C4-2B (cell line): ENCODE results near the gene PRM3.

ENCODE experiments used
- H3K27ac ChIP-seq: fragments of 450-650 bp; 2 replicates; pipeline ENCODE4 v1.5.1; 2017
- CTCF ChIP-seq: fragments of 450-650 bp; conservative IDR thresholded peaks from 2 replicates; pipeline ENCODE4 v1.5.1; 2017; ENCODE audit warnings: mild to moderate bottlenecking
- ZFX ChIP-seq: fragments of 450-650 bp; IDR thresholded peaks from 2 replicates; pipeline ENCODE4 v1.6.1; 2017

The PRM3 gene

GRCh38 chr16:11277607-11278337 is 4.3 kb upstream of the PRM3 start:
- no peak overlapping the region for H3K27ac ChIP-seq
- TF ChIP-seq CTCF (no peak), ZFX (no peak)

- TF ChIP-seq ZFX: no peak
- TF ChIP-seq CTCF: no peak
These were observed 3.6 kb upstream of the PRM3 start for GRCh38 chr16:11276896-11277593.

GRCh38 chr16:11276143-11276895 is 2.9 kb upstream of the PRM3 start, which contains the start of gene PRM2:
Gene PRM2 (minus strand): TSS chr16:11276480. CDS start chr16:11276370, 110 bp downstream.
- TF ChIP-seq CTCF (no peak), ZFX (no peak)
- no peak within 1 kb of the TSS for H3K27ac ChIP-seq

More at GRCh38 chr16:11276896-11277593, 3.6 kb upstream of the PRM3 start:
- no peak overlapping the region for H3K27ac ChIP-seq

GRCh38 chr16:11274964-11275363 is 1.5 kb upstream of the PRM3 start:
- no peak overlapping the region for H3K27ac ChIP-seq
- no peak for TF ChIP-seq ZFX
- no peak for TF ChIP-seq CTCF

GRCh38 chr16:11273721-11274324 is 394 bp upstream of the PRM3 start:
- no peak overlapping the region for H3K27ac ChIP-seq
- no peak for TF ChIP-seq ZFX
- TF ChIP-seq CTCF: no peak

GRCh38 chr16:11272484-11272883 is 945 bp downstream of the PRM3 start:
- H3K27ac ChIP-seq: no peak overlapping the region
- TF ChIP-seq ZFX: no peak
- no peak for TF ChIP-seq CTCF
